ENCODE data around the gene ASCC3.

- TF ChIP-seq CTCF (conservative IDR thresholded peaks at IDR 0.05; ENCODE audit: low read depth, low read length), result no peak
- TF ChIP-seq POLR2A (IDR thresholded peaks at IDR 0.05; ENCODE audit: low read depth, low read length), result no peak
- TF ChIP-seq RCOR1 (IDR thresholded peaks at IDR 0.05; ENCODE audit: insufficient replicate concordance, low read length), result no peak
- no peak for TF ChIP-seq RAD21 (IDR thresholded peaks at IDR 0.05; ENCODE audit: low read length)
- TF ChIP-seq RFX5 (IDR thresholded peaks at IDR 0.05; ENCODE audit: low read depth, low read length), result no peak
- peak; percentile 32; the same call in 1 of the 2 replicates for TF ChIP-seq FOS (IDR thresholded peaks at IDR 0.05; ENCODE audit: low read depth, low read length)
- TF ChIP-seq BHLHE40 (IDR thresholded peaks at IDR 0.05; ENCODE audit: low read depth, low read length), result no peak
- TF ChIP-seq SMC3 (IDR thresholded peaks at IDR 0.05; ENCODE audit: low read depth, low read length), result no peak
- TF ChIP-seq CHD1 (IDR thresholded peaks at IDR 0.05; ENCODE audit: low read depth, low read length), result no peak
- TF ChIP-seq ELK1 (IDR thresholded peaks at IDR 0.05; ENCODE audit: borderline replicate concordance, low read depth, low read length), result no peak
- TF ChIP-seq MAFK (IDR thresholded peaks at IDR 0.05; ENCODE audit: low read depth, low read length), result no peak
- TF ChIP-seq CEBPB (IDR thresholded peaks at IDR 0.05; ENCODE audit: low read depth, low read length), result peak; percentile 99
- TF ChIP-seq MXI1 (IDR thresholded peaks at IDR 0.05; ENCODE audit: borderline replicate concordance, low read depth, low read length), result no peak
- no peak for TF ChIP-seq USF2 (IDR thresholded peaks at IDR 0.05; ENCODE audit: low read depth, low read length)
These were observed 258.0 kb downstream of the ASCC3 start for GRCh38 chr6:100622907-100623692.
